GM19351 (cell line): Measurements from ENCODE around the gene MUC20.
"Not testable (repeated sequence)": the region's sequence is repeated elsewhere in the genome, so short reads cannot be mapped to it uniquely, and the experiment has no call there.

Source experiments
- ATAC-seq: cut with Tn5 transposase; IDR thresholded peaks from one replicate; pipeline ENCODE4 v1.9.1; 2021; ENCODE audit warnings: mild to moderate bottlenecking, moderate library complexity; ENCODE audit not compliant: unreplicated experiment

MUC20 gene

DNA sequence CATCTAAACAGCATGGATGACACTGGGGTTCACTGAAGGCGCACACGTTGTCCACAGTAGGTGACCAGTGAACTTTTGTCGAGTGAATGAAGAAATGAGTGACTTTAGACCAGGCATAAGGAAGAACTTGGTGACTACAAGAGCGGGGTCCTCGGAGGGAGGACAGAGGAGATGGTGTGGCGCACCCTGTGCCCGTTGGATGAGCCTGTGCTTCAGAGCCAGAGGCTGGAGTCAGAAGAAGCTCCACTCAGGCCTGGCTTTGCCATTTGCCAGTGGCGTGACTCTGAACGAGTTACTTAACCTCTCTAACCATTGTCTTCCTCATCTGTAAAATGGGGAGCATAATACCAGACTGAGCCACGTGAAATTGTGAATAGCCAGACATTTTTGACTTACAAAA is 48.8 kb downstream of the MUC20 start:
- ATAC-seq: no peak

DNA sequence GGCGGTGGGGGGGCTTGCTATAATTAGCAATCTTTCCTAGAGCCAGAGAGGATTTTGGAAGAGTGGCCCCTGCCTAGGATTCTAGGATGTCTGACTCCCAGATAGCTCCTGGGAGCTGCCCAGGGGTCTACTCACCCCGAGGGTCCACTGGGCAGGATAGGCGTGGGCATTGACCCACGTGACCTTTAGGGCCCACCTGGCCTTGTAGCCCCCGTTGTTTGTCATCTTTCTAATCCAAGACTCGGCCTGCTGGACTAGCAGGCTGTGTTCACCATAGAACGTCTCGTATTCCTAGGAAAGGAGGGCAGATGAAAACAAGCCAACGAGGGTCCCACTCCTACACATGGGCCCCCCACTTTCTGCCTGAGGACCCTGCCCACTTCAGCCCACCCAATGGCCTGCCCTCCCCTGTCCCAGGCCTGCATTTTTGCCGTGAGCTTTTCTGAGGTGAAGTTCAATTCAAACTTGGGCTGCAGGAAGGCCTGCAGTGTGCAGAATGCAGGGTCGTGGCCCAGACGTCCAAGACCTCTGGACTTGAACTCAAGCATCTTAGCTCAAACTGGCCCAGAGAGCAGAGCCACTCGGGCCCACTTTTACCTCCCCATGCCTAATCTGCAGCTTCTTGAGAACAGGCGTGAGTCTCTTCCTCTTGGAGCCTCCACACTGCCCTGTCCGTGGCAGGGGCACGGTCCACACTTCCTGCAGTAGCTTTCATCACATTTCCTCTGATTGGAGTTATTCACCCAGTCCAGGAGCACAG is 49.5 kb downstream of the MUC20 start:
- no peak for ATAC-seq

DNA sequence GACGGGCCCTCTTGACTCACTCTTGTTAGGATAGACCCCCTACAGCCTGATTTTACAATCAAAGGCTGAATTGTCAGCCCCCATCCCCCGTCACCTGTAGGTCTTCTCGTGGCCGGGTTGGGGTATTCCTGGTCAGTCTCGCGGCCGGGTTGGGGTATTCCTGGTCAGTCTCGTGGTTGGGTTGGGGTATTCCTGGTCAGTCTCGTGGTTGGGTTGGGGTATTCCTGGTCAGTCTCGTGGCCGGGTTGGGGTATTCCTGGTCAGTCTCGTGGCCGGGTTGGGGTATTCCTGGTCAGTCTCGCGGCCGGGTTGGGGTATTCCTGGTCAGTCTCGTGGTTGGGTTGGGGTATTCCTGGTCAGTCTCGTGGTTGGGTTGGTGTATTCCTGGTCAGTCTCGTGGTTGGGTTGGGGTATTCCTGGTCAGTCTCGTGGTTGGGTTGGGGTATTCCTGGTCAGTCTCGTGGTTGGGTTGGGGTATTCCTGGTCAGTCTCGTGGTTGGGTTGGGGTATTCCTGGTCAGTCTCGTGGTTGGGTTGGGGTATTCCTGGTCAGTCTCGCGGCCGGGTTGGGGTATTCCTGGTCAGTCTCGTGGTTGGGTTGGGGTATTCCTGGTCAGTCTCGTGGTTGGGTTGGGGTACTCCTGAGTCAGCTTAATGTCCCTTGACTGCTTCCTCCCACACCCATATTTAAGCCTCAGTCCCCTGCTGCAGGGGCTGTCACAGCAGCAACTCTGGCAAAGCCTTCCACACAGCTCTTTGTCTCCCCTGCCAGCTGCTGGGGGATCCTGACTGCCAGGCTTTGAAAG is 50.3 kb downstream of the MUC20 start:
- not testable (repeated sequence) for ATAC-seq

DNA sequence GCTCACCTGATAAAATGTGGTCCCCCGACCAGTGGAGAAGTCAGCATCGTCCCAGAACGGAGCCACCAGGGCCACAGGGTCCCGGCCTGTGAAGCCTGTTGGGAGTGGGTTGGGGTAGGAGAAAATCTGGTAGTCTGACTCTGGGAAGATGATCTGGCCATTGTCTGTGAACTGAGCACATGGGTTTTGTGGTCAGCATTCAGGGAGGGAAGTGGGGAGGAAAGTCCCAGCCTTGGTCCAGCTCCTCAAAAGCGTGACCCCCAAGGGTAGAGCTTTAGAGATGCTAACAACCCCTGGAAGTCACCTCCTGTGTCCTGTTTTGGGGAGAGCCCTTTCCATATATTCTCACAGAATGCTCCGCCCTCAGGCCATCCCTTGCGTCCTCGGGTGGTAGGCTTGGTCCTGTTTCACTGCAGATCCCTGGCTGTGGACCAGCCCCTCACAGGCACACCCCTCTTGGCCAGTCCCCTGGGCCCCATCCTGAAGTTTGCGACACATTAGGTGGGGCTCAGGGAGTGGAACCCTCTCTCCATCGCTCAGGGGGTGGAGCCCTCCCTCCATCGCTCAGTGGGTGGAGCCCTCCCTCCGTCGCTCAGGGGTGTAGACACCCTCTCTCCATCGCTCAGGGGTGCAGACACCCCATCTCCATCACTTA is 51.0 kb downstream of the MUC20 start:
- ATAC-seq: no peak

DNA sequence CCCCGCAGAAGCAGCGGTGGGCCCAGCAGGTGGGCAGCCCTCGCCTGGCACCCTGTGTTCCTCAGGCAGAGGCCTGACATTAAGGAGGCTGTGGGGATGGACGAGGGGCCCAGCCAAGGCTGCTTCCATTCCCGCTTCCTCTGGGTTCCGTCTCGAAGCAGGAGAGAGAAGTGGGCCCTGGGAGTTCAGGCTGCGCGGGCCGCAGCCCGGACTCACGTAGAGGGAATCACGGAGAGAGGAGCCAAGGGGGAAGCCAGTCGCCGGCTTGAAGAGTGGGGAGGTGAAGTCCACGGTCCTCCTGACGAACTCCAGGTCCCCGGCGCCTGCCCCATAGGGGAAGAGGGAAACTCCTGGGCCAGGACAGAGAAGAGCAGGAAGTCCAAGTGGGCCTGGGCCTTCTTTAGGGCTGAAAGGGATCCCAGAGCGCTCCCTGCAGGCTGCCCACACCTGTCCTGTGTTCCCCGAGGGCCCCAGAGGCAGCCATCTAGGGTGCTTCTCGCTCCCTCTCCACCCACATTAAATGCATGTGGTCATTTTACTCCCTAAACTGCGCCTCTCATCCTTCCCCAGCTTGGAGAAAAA is 53.3 kb downstream of the MUC20 start:
- no peak for ATAC-seq

DNA sequence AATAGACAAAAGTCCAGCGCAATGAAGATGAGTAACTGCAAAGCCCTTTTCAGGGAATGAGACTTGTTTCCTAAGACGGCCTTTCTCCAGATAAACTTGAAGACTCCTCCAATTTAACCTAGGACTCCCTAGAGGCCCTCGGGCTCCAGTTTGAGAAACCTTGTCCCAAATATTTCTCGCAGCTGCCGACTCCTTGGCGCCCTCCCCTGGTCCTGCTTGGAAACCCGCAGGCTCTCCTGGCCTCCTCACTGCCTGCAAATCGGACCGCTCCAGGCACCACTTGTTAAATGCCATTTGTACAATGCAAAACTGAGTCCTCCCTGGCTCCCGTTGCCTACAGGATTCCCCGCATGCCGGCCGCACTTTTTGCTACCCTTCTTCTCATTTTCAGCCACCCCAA is 54.1 kb downstream of the MUC20 start:
- ATAC-seq: no peak

DNA sequence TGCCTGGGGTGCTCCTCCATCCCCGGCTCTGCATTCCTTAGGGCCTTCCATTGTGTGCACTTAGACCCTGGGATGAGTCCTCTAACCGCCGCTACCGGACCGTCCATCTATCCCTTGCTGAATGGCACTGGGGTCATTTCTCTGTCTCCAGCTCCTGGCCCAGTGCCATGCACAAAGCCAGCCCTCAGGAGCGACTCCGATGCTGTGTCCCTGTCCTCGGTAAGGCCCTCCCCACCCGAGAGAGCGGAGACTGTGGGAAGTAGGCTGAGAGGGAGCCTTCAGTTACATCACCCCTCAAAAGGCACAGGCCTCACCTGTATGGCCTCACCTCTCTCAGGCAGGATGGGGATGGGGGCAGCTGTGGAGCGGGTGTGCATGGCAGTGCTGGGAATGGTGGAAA is 57.2 kb downstream of the MUC20 start:
- no peak for ATAC-seq

DNA sequence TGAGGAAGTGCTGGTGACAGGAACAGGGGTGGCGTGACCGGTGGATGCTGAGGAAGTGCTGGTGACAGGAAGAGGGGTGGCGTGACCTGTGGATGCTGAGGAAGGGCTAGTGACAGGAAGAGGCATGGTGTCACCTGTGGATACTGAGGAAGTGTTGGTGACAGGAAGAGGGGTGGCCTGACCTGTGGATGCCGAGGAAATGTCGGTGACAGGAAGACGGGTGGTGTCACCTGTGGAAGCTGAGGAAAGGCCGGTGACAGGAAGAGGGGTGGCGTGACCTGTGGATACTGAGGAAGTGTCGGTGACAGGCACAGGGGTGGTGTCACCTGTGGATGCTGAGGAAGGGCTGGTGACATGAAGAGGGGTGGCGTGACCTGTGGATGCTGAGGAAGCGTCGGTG is 60.5 kb downstream of the MUC20 start:
- ATAC-seq: not testable (repeated sequence)
